Endothelial cell of umbilical vein (primary cell): Measurements from ENCODE around the gene TMEM8B.

Experiments used
- CTCF ChIP-seq, 2 donors: IDR thresholded peaks; 1 replicate in 1 of 2; 2 replicates in 1 of 2; pipeline ENCODE4 v1.5.1; 2011; ENCODE audit warnings: low read length in 2 of 2, mild to moderate bottlenecking in 2 of 2, moderate library complexity in 2 of 2, control low read depth in 1 of 2, inconsistent platforms in 1 of 2, low read depth in 1 of 2; ENCODE audit not compliant: insufficient read depth in 1 of 2; ENCODE audit errors: extremely low read depth in 1 of 2
- EZH2 ChIP-seq: IDR thresholded peaks from 2 replicates; pipeline ENCODE4 v1.6.1; 2012; ENCODE audit warnings: borderline replicate concordance, low read depth, mild to moderate bottlenecking, moderate library complexity, low read length, inconsistent platforms; ENCODE audit not compliant: severe bottlenecking
- GATA2 ChIP-seq: IDR thresholded peaks from 2 replicates; pipeline ENCODE4 v1.7.0; 2011; ENCODE audit warnings: low read depth, mild to moderate bottlenecking, moderate library complexity, mixed read lengths, low read length; ENCODE audit not compliant: insufficient read length, insufficient read depth
- JUN ChIP-seq: IDR thresholded peaks from 2 replicates; pipeline ENCODE4 v1.6.1; 2011; ENCODE audit warnings: borderline replicate concordance, low read depth; ENCODE audit not compliant: insufficient read length, insufficient read depth
- MAX ChIP-seq: IDR thresholded peaks from 2 replicates; pipeline ENCODE4 v1.6.1; 2011; ENCODE audit not compliant: insufficient read depth, insufficient read length
- POLR2A ChIP-seq: IDR thresholded peaks from 2 replicates; pipeline ENCODE4 v1.6.1; 2012; ENCODE audit warnings: low read depth, mild to moderate bottlenecking, control low read depth, low read length

- TF ChIP-seq CTCF (IDR thresholded peaks at IDR 0.05; ENCODE audit: extremely low read depth in 1 of 2, insufficient read depth in 1 of 2, low read depth in 1 of 2, low read length in 2 of 2), result no peak
- no peak for TF ChIP-seq POLR2A
- no peak for TF ChIP-seq MAX
- no peak for TF ChIP-seq GATA2
- no peak for TF ChIP-seq JUN
- TF ChIP-seq EZH2, result no peak
These were observed 33.3 kb upstream of the TMEM8B start for GRCh38 chr9:35795695-35796094.
